Limb (tissue), 2 donors: Measurements from ENCODE around the gene NEDD9.

Source experiments
- DNase-seq, 2 donors: peaks; one replicate each; pipeline ENCODE4 v3.0.0-alpha.2; 2016; ENCODE audit errors: extremely low spot score in 2 of 2

The NEDD9 gene

GRCh38 chr6:11202513-11203305, 29.8 kb downstream of the NEDD9 start:
- DNase-seq: no peak

GRCh38 chr6:11201772-11202512, 30.5 kb downstream of the NEDD9 start:
- no peak for DNase-seq

- no peak for DNase-seq
These were observed 31.5 kb downstream of the NEDD9 start for GRCh38 chr6:11201015-11201414.

GRCh38 chr6:11200356-11200755, 32.1 kb downstream of the NEDD9 start:
- no peak for DNase-seq

- no peak for DNase-seq
These were observed 33.5 kb downstream of the NEDD9 start for GRCh38 chr6:11198663-11199603.

GRCh38 chr6:11197850-11198249, 34.6 kb downstream of the NEDD9 start:
- no peak for DNase-seq

- no peak for DNase-seq
These were observed 35.3 kb downstream of the NEDD9 start for GRCh38 chr6:11197175-11197536.

- no peak for DNase-seq
These were observed 35.8 kb downstream of the NEDD9 start for GRCh38 chr6:11196511-11197174.

- DNase-seq: no peak
These were observed 37.9 kb downstream of the NEDD9 start for GRCh38 chr6:11194356-11195218.

- DNase-seq: no peak
These were observed 39.0 kb downstream of the NEDD9 start for GRCh38 chr6:11193434-11193833.

GRCh38 chr6:11192167-11192566, 40.3 kb downstream of the NEDD9 start:
- no peak for DNase-seq

- no peak for DNase-seq
These were observed 41.7 kb downstream of the NEDD9 start for GRCh38 chr6:11190625-11191245.

GRCh38 chr6:11189865-11190624, 42.4 kb downstream of the NEDD9 start:
- DNase-seq: no peak

GRCh38 chr6:11188161-11188915, 44.1 kb downstream of the NEDD9 start:
- DNase-seq: no peak

GRCh38 chr6:11187301-11187700, 45.2 kb downstream of the NEDD9 start:
- no peak for DNase-seq

- DNase-seq: no peak
These were observed 47.1 kb downstream of the NEDD9 start for GRCh38 chr6:11185204-11185842.

GRCh38 chr6:11183761-11184362, 48.6 kb downstream of the NEDD9 start:
- no peak for DNase-seq
